HG03565 (cell line): ENCODE measurements around the gene CPXM1.
"Not testable (repeated sequence)": the region's sequence is repeated elsewhere in the genome, so short reads cannot be mapped to it uniquely, and the experiment has no call there.

ENCODE experiments used
- ATAC-seq: cut with Tn5 transposase; IDR thresholded peaks from one replicate; pipeline ENCODE4 v1.9.1; 2021; ENCODE audit warnings: mild to moderate bottlenecking, moderate library complexity; ENCODE audit not compliant: unreplicated experiment

Gene CPXM1

GRCh38 chr20:2822073-2822472, 21.6 kb upstream of the CPXM1 start:
- no peak for ATAC-seq

GRCh38 chr20:2820896-2821869, 20.8 kb upstream of the CPXM1 start:
- no peak for ATAC-seq

- no peak for ATAC-seq
Observed at GRCh38 chr20:2820084-2820895, 19.9 kb upstream of the CPXM1 start.

- no peak for ATAC-seq
Observed at GRCh38 chr20:2817891-2818595, 17.6 kb upstream of the CPXM1 start.

- no peak for ATAC-seq
Observed at GRCh38 chr20:2817341-2817726, 16.9 kb upstream of the CPXM1 start.

GRCh38 chr20:2816583-2817340, 16.3 kb upstream of the CPXM1 start:
- no peak for ATAC-seq

- no peak for ATAC-seq
Observed at GRCh38 chr20:2816030-2816582, 15.7 kb upstream of the CPXM1 start, which contains the start of gene TMEM239. TMEM239 (plus strand) TSS chr20:2816364; CDS start chr20:2816555, 191 bp downstream.

- ATAC-seq, result no peak
Observed at GRCh38 chr20:2815242-2815900, 14.9 kb upstream of the CPXM1 start.

GRCh38 chr20:2814587-2815051, 14.2 kb upstream of the CPXM1 start, which contains the start of gene C20orf141:
C20orf141 (plus strand) TSS chr20:2814987; CDS start chr20:2815185, 198 bp downstream.
- ATAC-seq, result no peak

GRCh38 chr20:2814076-2814475, 13.6 kb upstream of the CPXM1 start:
- no peak for ATAC-seq

- no peak for ATAC-seq
Observed at GRCh38 chr20:2812189-2812588, 11.8 kb upstream of the CPXM1 start.

GRCh38 chr20:2809690-2810089, 9.3 kb upstream of the CPXM1 start:
- no peak for ATAC-seq

- ATAC-seq, result not testable (repeated sequence)
Observed at GRCh38 chr20:2807929-2808328, 7.5 kb upstream of the CPXM1 start.

- no peak for ATAC-seq
Observed at GRCh38 chr20:2807019-2807418, 6.6 kb upstream of the CPXM1 start.

GRCh38 chr20:2806351-2806701, 5.9 kb upstream of the CPXM1 start:
- no peak for ATAC-seq

- no peak for ATAC-seq
Observed at GRCh38 chr20:2805689-2806350, 5.4 kb upstream of the CPXM1 start.

GRCh38 chr20:2804852-2805688, 4.6 kb upstream of the CPXM1 start:
- ATAC-seq, result no peak
